Activated CD4-positive, CD25-positive, alpha-beta regulatory T cell treated with anti-CD3 and anti-CD28 coated beads, Interleukin-2, amount 50 U/mL, for 72 hours (primary cell): ENCODE results near the gene TATDN2.
"Not testable (repeated sequence)": the region's sequence is repeated elsewhere in the genome, so short reads cannot be mapped to it uniquely, and the experiment has no call there.

Experiments
- DNase-seq: peaks from one replicate; pipeline ENCODE4 v3.0.0; 2021

Gene TATDN2

GRCh38 chr3:10292505-10293419 is 44.5 kb downstream of the TATDN2 start, which contains the start of gene GHRL:
GHRL (minus strand) TSS chr3:10292947; CDS start chr3:10290180, 2,767 bp downstream.
- no peak for DNase-seq

GRCh38 chr3:10294030-10294586 is 45.8 kb downstream of the TATDN2 start:
- no peak for DNase-seq

GRCh38 chr3:10298064-10298463 is 49.8 kb downstream of the TATDN2 start:
- DNase-seq: not testable (repeated sequence)

- DNase-seq: no peak
These were observed 50.9 kb downstream of the TATDN2 start for GRCh38 chr3:10299175-10299574.

GRCh38 chr3:10299679-10300078 is 51.4 kb downstream of the TATDN2 start:
- DNase-seq: no peak

GRCh38 chr3:10300087-10300486 is 51.8 kb downstream of the TATDN2 start:
- no peak for DNase-seq

GRCh38 chr3:10303105-10303504 is 54.8 kb downstream of the TATDN2 start:
- no peak for DNase-seq

- no peak for DNase-seq
These were observed 55.5 kb downstream of the TATDN2 start for GRCh38 chr3:10303785-10304184.

GRCh38 chr3:10304905-10305304 is 56.6 kb downstream of the TATDN2 start:
- DNase-seq: no peak

- no peak for DNase-seq
These were observed 57.2 kb downstream of the TATDN2 start for GRCh38 chr3:10305331-10305902.

GRCh38 chr3:10306156-10306555 is 57.9 kb downstream of the TATDN2 start:
- DNase-seq: no peak

GRCh38 chr3:10308678-10309077 is 60.4 kb downstream of the TATDN2 start:
- DNase-seq: no peak

- DNase-seq: no peak
These were observed 61.5 kb downstream of the TATDN2 start for GRCh38 chr3:10309736-10310135.

- no peak for DNase-seq
These were observed 62.3 kb downstream of the TATDN2 start for GRCh38 chr3:10310578-10310977.

- DNase-seq: no peak
These were observed 63.5 kb downstream of the TATDN2 start for GRCh38 chr3:10311710-10312109.

- DNase-seq: no peak
These were observed 64.1 kb downstream of the TATDN2 start for GRCh38 chr3:10312391-10312790.

- DNase-seq: no peak
These were observed 64.6 kb downstream of the TATDN2 start for GRCh38 chr3:10312861-10313260.

- no peak for DNase-seq
These were observed 66.8 kb downstream of the TATDN2 start for GRCh38 chr3:10315101-10315500.

- no peak for DNase-seq
These were observed 67.6 kb downstream of the TATDN2 start for GRCh38 chr3:10315771-10316344.

- DNase-seq: no peak
These were observed 69.2 kb downstream of the TATDN2 start for GRCh38 chr3:10317311-10317960.

- DNase-seq: no peak
These were observed 69.7 kb downstream of the TATDN2 start for GRCh38 chr3:10317961-10318350.

GRCh38 chr3:10319251-10319650 is 71.0 kb downstream of the TATDN2 start:
- no peak for DNase-seq

- DNase-seq: no peak
These were observed 71.5 kb downstream of the TATDN2 start for GRCh38 chr3:10319804-10320203.
